GM21528 (cell line): ENCODE data around the gene ARL8A.
A peak's percentile ranks its signal among the peaks of the same experiment; 100 is the strongest.
"Not testable (repeated sequence)": the region's sequence is repeated elsewhere in the genome, so short reads cannot be mapped to it uniquely, and the experiment has no call there.

Experiments
- ATAC-seq: cut with Tn5 transposase; IDR thresholded peaks from one replicate; pipeline ENCODE4 v1.9.1; 2021; ENCODE audit warnings: mild to moderate bottlenecking, moderate library complexity; ENCODE audit not compliant: unreplicated experiment, low FRiP score

The ARL8A gene

DNA sequence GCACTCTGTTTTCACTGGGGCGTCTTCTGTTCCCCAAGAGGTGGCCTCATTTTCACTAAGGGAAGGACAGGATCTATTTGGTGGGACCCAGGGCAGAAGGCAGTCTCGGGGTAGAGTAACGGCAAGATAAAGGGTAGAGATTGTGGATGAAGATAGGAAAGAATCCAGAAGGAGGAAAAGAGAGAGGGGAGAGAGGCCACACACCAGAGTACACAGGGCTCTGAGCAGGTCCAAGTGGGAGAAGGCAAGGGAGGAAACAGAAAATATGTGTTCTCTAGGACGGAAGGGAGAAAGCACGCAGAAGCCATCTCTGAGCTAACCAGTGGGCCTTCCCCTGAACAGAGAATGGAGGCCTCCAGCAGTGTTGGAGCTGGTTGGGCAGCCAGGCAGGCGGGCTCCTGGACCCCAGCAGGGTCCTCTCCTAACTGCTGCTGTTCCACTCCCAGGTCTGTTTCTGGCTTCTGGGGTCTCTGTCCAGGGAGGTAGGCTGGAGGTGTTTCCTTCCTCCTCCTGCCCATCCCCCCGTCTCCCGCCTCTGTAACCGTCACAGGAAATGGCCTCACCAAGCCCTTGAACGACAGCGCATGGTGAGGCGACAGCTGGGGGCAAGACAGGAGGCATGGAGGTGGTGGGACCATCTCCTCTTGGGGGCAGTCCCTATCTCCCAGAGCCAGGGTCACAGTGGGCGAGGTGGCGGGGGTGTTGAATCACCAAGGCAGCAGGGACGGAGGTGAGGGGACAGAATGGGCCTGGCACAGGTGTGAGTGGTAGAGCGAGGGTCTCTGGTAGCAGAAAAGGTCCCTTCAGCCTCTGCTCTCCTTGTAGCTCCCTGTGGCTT lies 15.2 kb upstream of the ARL8A start:
- no peak for ATAC-seq

DNA sequence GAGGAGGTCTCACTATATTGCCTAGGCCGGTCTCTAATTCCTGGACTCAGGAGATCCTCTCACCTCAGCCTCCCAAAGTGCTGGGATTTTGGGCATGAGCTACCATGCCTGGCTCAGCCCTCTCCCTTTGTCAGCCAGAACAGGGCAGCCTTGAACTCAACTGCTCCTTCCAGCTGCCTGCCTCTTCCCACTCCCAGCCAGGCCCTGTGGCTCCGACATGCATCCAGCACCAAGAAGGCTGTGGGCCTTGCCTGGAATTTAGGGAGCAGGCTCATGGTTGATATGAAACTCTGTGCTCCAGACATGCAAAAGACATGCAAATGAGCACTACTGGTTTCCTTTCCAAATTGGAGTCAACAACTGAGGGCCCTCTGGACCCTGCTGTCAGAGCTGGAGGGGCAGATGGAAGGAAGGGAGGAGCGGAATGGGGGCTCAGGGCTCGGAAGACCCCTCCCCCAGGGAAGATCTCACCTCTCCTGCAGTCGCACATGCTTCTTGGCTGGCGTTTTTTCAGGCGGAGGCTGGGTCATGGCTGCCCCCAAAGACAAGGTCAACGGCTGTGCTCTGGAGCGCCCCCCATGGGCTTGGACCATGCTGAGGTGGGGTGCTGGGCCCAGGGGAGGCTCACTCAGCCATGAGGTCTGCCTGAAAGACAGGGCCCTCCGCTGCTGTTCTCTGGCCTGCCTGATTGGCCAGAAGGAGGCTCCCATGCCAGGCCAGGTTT lies 14.4 kb upstream of the ARL8A start:
- no peak for ATAC-seq

DNA sequence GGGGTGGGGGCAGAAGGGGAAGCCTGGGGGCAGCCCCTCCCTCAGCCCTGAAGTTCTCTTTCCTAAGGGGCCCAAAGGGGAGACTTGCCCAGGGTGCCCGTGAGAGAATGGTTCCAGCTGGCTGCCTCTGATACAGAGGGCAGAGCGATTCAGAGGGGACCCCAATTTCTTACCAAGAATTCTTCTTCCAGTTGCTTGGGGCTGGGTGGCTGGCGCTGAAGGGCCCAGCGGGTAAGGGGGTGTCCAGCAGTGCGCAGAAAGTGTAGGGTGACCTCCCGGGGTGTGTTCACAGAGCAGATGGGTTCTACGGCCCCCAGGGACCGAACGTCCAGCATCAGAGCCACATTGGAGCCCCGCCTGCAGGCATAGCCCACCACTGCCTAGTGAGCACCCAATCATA lies 13.4 kb upstream of the ARL8A start:
- no peak for ATAC-seq

DNA sequence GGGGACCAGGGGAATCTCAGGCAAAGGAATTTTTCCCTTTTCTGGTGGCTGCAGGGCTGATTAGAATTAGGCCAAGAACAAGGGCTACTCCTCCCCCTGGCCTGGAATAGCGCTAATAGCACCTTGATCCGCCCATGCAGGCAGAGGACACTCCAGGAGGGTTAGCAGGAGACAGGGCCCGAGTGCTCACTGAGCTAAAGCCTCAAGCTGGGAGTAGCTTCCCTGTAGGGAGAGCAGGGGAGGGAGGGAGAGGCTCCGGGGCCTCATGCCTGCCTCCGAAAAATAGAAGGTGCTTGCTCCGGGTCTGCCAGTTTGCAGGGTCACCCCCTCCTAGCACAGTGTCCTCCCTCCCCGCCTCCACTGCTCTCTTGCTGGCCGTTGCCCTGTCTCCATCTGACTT lies 12.1 kb upstream of the ARL8A start:
- ATAC-seq = no peak

DNA sequence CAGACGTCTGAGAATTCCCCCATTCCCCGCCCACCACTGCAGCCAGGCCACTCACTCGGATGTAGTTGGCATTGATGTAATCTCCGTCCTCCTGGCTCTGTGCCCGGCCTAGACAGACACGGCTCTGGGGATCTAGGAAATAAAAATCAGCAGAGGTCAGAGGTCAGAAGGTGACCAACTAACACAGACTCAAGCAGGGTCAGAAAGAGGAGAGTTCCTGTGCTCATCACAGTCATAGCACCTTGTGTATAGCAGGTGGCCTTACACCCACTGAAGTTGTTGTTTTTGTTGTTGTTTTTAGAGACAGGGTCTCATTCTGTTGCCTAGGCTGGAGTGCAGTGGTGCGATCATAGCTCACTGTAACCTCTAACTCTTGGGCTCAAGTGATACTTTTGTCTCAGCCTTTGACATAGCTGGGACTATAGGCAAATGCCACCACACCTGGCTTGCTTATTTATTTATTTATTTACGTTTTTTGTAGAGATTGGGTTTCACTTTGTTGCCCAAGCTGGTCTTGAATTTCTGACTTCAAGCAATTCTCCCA lies 11.0 kb upstream of the ARL8A start:
- ATAC-seq = no peak

DNA sequence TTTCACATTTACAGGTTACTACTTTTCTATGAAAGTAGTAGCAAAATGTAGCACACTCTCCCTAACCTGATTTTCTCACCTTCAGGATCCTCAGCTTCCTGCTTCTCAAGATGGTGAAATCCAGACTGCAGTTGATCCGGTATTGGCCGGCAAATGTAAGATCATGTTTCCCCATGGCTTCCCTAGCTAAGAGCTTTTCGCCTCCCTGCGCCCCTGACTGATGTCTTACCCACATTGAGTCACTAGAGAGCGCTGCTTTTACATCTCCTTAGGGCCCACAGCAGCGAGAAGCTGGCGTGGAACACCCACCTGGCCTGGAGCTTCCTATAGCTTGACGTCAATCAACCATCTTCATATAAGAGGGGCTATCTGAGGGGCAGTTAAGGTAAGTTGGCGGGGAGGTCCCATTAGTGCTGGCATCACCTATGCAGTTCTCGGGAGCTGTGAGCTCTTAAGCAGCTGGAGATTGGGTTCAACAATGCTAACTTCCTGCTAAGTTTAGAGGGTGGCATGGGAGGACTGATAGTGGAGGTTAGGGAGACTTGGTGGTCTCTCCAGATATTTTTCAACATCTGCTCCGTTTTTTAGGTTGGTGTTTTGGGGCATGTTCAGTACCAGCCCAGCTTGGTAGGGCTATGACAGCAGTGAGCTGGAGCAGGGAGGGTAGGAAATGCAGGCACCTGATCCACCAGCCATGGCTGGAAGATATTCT lies 10.4 kb upstream of the ARL8A start:
- ATAC-seq = no peak

DNA sequence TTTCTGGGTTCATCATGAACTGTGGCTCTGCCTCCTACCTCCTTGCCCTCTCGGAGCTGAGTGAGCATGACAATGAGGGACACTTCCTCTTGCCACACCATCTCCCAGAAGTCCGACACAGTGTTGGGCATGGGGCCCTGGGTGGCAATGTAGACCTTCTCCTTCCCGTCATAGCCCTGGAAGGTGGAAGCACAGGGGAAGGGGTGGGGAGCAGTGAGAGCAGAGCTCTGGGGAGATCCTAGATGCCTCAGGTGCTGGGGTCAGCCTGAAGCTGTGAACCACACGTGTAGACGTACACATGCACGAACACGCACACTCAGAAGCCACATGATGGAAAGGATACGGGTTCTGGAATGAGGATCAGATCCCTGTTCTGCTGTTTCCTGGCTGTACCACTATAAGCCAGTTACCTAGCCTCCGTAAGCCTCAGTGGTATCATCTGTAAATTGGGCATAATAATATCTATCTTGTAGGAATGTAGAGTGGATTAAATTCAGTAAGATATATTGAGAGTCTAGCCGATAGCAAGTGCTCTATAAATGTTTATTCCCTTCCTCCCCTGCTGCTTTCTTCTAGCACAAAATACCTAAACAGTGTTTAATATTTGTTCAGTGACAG lies 9.7 kb upstream of the ARL8A start:
- ATAC-seq = no peak

DNA sequence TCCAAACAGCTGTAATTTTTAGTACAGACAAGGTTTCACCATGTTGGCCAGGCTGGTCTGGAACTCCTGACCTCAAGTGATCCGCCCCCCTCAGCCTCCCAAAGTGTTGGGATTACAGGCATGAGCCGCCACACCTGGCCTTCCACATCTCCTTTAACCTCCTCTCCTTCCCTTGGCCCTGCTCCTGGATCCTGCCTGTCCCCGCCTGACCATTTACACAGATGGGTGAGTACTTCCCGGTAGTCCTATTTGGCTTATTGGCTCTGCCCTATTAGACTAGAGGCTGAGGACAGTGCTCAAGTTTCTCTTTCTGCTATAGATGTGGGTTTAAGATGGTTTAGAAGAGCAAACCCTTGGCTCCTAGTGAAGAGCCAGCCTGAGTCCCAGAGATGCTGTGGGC lies 8.7 kb upstream of the ARL8A start:
- ATAC-seq = no peak

DNA sequence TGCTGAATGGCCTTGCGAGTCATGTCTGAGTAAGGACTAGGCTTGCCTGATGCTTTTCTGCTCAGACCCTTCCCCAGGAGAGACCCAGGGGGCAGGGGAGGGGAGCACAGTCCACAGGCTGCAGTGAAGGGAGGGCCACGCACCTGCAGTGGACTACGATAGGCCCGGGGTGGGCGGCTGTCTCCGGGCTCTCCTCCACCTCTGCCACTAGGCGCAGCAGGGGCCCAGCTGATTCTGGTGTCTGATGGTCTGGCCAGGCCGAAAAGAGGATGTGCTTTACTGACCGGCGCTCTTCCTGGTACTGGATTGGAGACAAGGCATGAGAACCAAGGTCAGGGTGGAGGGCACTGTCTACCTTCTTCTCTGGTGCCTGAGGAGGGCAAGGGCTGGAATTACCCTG lies 7.9 kb upstream of the ARL8A start:
- ATAC-seq = no peak

DNA sequence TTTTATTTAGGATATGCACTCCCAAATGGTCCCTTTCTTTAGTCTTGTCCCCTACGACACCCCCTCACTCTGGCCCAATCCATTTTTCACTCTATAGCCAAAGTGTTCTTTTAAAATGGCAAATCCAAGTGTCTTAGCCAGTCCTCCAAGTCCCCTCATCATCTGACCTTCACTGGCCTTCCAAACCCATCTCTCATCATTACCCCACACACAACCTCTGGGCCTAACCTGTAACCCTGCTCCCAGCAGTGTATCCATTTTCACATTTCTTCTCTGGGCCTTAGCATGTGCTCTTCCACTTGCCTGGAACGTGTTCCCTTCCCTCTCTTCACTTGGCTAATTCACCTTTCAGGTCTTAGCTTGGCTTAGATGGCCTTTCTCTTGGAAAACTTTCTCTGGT lies 6.5 kb upstream of the ARL8A start:
- ATAC-seq = no peak

DNA sequence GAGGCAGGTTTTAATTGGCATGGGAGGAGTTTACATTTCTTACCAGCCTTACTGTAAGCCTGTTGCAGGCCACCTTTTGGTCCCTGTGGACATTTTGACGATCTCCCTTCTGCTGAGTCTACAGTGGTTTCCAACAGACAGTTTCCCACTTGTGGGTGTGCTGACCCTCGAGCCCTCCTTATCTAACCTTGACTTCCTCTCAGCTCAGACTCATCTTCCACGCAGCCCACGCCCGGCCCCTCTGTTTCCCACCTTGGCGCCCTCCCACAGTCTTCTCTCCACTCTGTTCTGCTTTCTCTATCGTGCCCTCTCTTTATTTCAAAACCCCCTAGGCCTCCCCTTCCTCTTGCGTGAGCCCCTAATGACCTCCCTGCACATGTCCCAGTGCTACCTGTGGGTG lies 6.1 kb upstream of the ARL8A start:
- ATAC-seq = no peak

DNA sequence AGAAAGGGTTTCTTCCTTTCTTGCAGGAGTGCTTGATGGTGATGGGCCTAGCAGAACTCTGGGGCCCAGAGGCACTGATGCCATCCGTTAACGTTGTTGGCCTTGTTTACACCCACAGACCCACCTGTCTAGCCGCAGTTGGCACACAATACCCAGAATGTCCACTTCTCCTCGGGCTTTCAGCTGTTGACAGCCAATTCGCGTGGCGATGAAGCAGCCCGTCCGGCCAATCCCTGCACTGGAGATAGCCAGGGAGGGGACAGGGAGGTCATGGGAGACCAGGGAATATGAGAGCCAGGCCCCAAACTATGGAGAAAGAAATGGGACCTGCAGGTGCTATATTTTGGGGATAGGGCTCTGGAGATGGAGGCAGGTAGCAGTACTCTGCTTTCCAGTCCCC lies 5.7 kb upstream of the ARL8A start:
- ATAC-seq = no peak

DNA sequence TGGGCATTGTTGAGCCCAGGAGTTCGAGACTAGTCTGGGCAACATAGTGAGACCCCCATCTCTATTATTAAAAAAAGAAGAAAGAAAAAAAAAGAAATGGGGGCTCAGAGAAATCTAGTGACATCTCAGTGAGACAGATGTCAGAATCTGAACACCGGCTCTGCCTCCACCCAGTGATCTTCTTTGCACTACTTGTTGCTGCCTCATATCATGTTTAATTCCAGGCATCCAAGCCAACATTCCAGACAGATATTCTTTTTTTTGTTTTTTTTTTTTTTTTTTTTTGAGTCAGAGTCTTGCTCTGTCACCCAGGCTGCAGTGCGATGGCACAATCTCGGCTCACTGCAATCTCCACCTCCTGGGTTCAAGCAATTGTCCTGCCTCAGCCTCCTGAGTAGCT lies 5.0 kb upstream of the ARL8A start:
- no peak for ATAC-seq

DNA sequence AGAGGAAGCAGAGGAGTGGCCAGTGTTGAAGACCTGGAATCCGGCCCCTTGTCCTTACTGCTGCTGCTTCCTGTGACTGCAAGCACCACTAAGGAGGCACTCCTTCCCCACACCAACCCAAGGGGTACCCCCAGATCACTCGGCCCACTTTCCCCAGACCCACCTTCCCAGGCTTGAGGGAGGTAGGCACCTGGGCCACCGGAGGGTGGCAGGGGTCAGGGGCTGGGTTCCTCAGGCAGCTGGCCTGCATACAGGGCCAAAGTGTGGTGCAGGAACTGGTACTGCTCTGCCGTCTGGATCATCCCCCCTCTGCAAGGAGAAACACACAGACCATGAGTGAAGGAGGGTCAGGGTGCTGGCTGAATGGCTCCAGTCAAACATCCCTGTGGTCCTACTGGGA lies 3.9 kb upstream of the ARL8A start:
- ATAC-seq = no peak

DNA sequence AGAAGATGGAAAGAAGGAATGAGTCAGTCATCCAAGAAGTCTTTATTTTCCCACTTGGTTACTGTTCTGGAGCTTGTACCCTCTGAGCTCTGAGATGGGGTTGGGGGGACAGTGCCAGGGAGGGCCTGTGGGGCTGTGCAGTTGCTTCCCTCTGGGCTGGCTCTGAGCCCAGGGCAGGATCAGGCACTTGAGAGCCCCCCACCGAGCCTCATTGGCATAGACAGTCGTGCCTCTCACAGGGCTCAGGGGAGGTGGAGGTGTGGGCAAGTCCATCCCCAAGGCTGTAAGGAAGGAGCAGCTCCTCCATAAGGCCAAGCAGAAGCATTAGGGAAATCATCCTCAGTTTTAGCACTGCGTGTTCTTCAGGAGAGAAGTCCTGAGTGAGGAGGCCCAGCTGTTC lies 2.5 kb upstream of the ARL8A start:
- no peak for ATAC-seq

DNA sequence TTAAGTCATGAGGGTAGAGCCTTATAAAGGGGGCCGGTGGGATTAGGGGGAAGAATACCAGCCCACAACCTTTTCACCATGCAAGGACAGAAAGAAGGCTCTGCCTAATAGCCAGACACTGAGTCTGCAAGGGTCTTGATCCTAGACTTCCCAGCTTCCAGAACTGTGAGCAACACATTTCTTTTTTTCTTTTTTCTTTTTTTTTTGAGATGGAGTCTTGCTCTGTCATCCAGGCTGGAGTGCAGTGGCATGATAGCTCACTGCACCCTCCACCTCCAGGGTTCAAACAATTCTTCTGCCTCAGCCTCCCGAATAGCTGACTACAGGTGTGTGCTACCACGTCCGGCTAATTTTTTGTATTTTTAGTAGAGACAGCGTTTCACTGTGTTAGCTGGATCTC lies 1.7 kb upstream of the ARL8A start:
- no peak for ATAC-seq

DNA sequence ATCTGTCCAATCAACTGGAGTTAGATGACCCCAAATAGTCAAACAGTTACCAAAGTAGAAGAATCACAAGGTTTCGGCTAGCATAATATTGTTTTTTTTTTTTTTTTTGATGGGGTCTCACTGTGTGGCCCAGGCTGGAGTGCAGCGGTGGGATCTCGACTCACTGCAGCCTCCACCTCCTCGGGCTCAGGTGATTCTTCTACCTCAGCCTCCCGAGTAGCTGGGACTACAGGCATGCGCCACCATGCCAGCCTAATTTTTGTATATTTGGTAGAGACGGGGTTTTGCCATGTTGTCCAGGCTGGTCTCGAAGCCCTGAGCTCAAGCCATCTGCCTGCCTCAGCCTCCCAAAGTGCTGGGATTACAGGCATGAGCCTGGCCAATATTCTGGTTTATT lies 1.2 kb upstream of the ARL8A start:
- ATAC-seq = not testable (repeated sequence)

DNA sequence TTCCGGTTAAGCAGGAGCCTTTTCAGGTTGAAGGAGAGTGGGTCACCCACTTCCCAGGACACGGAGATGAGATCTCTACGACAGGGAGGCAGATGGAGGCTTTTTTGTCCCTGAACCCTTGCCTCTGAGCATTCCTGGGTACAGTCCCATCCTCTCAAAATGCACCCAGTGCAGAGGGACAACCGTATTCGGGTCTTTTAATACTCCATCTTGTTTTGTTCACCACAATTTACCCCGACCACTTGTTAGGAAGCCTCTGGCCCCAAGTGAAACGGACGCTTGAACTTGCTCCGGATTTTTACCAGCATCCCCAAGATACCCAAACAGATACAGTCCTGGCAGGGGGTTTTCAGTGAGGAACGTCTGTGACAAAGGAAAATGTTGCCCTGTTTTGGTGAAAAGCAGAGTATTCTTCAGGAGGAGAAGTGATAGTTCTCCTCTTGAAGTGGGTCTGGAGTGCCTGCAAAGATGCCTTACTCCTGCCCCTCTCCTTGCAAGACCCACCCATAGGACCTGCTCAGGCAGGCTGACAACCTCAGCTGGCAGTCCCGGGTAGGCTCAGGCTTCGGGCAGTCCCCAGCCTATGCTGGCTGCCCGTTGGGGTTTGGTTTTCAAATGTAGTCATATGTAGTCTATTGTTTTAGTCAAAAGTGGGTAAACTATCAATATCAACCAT lies 669 bp upstream of the ARL8A start:
- ATAC-seq = no peak

DNA sequence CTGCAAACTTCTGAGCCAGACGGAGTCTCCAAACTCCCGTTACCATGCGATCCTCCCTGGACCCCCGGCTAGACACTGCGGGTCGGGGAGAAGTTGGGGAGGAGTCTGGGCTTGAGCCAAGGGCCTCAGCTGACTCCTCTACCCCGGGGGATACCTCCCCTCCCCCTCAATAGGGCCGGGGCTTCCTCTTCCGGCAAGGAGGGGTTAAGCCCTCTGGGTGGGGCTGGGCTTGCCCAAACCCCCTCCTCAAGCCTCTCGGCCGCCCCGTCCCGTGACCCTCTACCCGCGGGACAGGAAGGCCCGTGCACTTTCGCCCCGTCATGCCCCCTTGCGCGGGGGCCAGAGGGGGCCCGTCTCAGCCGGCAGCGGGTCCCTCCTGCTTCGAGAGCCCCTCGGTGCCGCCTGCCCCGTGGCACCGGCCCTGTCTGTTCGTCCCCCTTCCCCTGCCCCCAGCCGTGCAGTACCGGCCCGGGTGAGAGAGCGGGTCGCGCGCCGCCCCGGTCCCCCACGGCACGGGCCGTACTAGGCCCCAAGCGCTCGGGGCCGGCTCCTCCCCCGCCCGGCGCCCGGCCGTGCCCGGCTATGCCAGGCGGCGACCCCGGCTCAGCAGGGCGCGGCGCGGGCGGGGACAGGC lies 652 bp downstream of the ARL8A start:
- ATAC-seq = peak; percentile 53
